Breast epithelium (tissue), 3 donors: ENCODE results near the gene SREBF1.

Source experiments
- POLR2A ChIP-seq: fragments of 450-650 bp; IDR thresholded peaks from one replicate; pipeline ENCODE4 v1.6.1; 2016; ENCODE audit warnings: antibody characterized with exemption, mild to moderate bottlenecking, moderate library complexity
- POLR2AphosphoS5 ChIP-seq, 3 donors: sonication (generic); formaldehyde crosslinking; IDR thresholded peaks; one replicate each; pipeline ENCODE4 v1.6.1; 2017; ENCODE audit warnings: antibody characterized with exemption in 3 of 3
- TF ChIP-seq, protein P1 (sequence below), 3 donors: fragments of 450-650 bp; IDR thresholded peaks; one replicate each; pipeline ENCODE4 v1.5.1; 2016 to 2017; ENCODE audit warnings: antibody characterized with exemption in 3 of 3, mild to moderate bottlenecking in 3 of 3, moderate library complexity in 3 of 3

DNA sequence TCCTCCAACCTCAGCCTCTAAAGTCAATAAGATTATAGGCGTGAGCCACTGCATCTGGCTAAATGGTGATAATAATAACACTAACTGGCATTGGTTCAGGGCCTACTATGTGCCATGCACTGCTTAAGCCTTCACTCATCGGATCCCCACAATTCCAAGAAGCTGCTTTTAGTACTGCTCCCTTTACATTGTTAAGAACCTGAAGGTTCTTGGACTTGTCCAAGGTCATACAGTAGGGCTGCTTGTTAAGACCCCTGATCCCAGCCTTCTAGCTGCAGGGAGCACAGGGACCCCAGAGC, 6.6 kb downstream of the SREBF1 start:
- TF ChIP-seq, protein P1, sequence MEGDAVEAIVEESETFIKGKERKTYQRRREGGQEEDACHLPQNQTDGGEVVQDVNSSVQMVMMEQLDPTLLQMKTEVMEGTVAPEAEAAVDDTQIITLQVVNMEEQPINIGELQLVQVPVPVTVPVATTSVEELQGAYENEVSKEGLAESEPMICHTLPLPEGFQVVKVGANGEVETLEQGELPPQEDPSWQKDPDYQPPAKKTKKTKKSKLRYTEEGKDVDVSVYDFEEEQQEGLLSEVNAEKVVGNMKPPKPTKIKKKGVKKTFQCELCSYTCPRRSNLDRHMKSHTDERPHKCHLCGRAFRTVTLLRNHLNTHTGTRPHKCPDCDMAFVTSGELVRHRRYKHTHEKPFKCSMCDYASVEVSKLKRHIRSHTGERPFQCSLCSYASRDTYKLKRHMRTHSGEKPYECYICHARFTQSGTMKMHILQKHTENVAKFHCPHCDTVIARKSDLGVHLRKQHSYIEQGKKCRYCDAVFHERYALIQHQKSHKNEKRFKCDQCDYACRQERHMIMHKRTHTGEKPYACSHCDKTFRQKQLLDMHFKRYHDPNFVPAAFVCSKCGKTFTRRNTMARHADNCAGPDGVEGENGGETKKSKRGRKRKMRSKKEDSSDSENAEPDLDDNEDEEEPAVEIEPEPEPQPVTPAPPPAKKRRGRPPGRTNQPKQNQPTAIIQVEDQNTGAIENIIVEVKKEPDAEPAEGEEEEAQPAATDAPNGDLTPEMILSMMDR (IDR thresholded peaks at IDR 0.05), result no peak
- no peak for TF ChIP-seq POLR2A
- TF ChIP-seq POLR2AphosphoS5 (IDR thresholded peaks at IDR 0.05), result no peak
